ENCODE data around the gene CAPN15.

- TF ChIP-seq CTCF (conservative IDR thresholded peaks at IDR 0.05; ENCODE audit: low read length): no peak
- no peak for TF ChIP-seq EZH2phosphoT487 (IDR thresholded peaks at IDR 0.05; ENCODE audit: borderline replicate concordance)
These were observed 7.4 kb downstream of the CAPN15 start for GRCh38 chr16:534856-535445.

Data from Loucy (cell line).